Adrenal gland (tissue), 12 donors: ENCODE data around the gene TENT5C. TPM values are rescaled to one million over a fixed set of nuclear protein-coding genes. Genes with fewer than 3 reads are reported as not detected.

Experiments
- DNase-seq, 7 donors: peaks; one replicate each; pipeline ENCODE4 v3.0.0-alpha.2; 2019 to 2020
- H3K27ac ChIP-seq, 5 donors: fragments of 200-600 bp; sonication (generic) in 4 of 5; 1 replicate in 3 of 5; 2 replicates in 2 of 5; pipeline versions ENCODE4 v1.5.1 to v1.8.0; 2016 to 2020; ENCODE audit warnings: mild to moderate bottlenecking in 1 of 5
- H3K27me3 ChIP-seq: fragments of 200-600 bp; 2 replicates; pipeline ENCODE4 v1.8.0; 2021
- H3K36me3 ChIP-seq, 2 donors: fragments of 200-600 bp; replicated peaks in 1 of 2; 1 replicate in 1 of 2; 2 replicates in 1 of 2; pipeline versions ENCODE4 v1.5.1 to v1.8.0; 2018 to 2022
- H3K4me1 ChIP-seq, 2 donors: fragments of 200-600 bp; replicated peaks in 1 of 2; 1 replicate in 1 of 2; 2 replicates in 1 of 2; pipeline versions ENCODE4 v1.5.1 to v1.8.0; 2018 to 2021
- H3K4me3 ChIP-seq, 4 donors: fragments of 200-600 bp; sonication (generic) in 3 of 4; one replicate each; pipeline ENCODE4 v1.5.1; 2016 to 2018
- H3K9me3 ChIP-seq, 3 donors: fragments of 200-600 bp; sonication (generic) in 1 of 3; replicated peaks in 1 of 3; 1 replicate in 2 of 3; 2 replicates in 1 of 3; pipeline versions ENCODE4 v1.5.1 to v1.8.0; 2016 to 2021
- CTCF ChIP-seq, 6 experiments: fragments of 450-650 bp in 4 of 6; fragments of 200-600 bp in 2 of 6; sonication (generic) in 1 of 6; IDR thresholded peaks; 1 replicate in 5 of 6; 2 replicates in 1 of 6; pipeline versions ENCODE4 v1.5.1 to v1.8.0; 2016 to 2021; ENCODE audit warnings: antibody characterized with exemption in 6 of 6, mild to moderate bottlenecking in 2 of 6, moderate library complexity in 1 of 6
- POLR2A ChIP-seq, 2 donors: fragments of 450-650 bp; IDR thresholded peaks; one replicate each; pipeline ENCODE4 v1.6.1; 2017; ENCODE audit warnings: antibody characterized with exemption in 2 of 2, mild to moderate bottlenecking in 2 of 2, moderate library complexity in 1 of 2
- WGBS, 4 donors: extraction: QIAGEN DNeasy Blood & Tissue Kit in 2 of 4; methylation state at CpG; one replicate each; pipeline versions ENCODE4 v1.1.5 to v1.1.7; 2013 to 2017; 5-methylcytosine and 5-hydroxymethylcytosine counted together
- intact Hi-C, 2 donors: fragments of 100-400 bp; cut with DNase I; formaldehyde crosslinking; loops; one replicate each; pipeline versions ENCODE4 v1.14.1 to v1.15.0; 2022 to 2023
- polyA plus RNA-seq, 3 donors: library from polyadenylated mRNA; stranded (reverse); fragments of 200-250 nt in 2 of 3; fragments of 350-450 nt in 1 of 3; fragmentation: Illumina TruSeq in 1 of 3; extraction: RNeasy Lipid Tissue Mini Kit (QIAGEN cat#74804) in 1 of 3; gene quantifications; one replicate each; pipeline ENCODE4 v1.2.3, GENCODE V29; 2013 to 2014
- total RNA-seq, 9 donors: library from RNA; depleted of rRNA in 4 of 9; stranded (reverse); fragments of >200 nt in 4 of 9; fragments of 120-200 nt in 1 of 9; fragmentation: NEBNext Ultra II Directional in 1 of 9; extraction: Animal tissue kit (Norgen Biotek cat#: 25700) in 1 of 9; gene quantifications; one replicate each; pipeline versions ENCODE4 v1.1.0 to v1.2.4, GENCODE V29; 2013 to 2023
- donor health status: healthy with polysubstance abuse.
- donor health status: Bipolar disorder and iron deficiency.
- donor health status: DM: yes; HTN: yes; CAD: no.
- donor health status: DM: no; HTN: no; CAD: no.
- donor health status: DM: no; HTN: no; CAD: no.
- donor health status: DM: yes; HTN: yes; CAD: no.

The TENT5C gene
- total and polyA plus RNA-seq, 12 donors: 0.54 to 8.5 (median 2.0) TPM

GRCh38 chr1:117648015-117648414 is 42.2 kb downstream of the TENT5C start:
- H3K4me3 ChIP-seq: no peak overlapping the region
- intact Hi-C loops: no loop called here
- H3K27ac ChIP-seq: no peak overlapping the region
- H3K4me1 ChIP-seq: no peaks in the 10 kb centered on the region
- no peak for DNase-seq
- no peaks in the 10 kb centered on the region for H3K27me3 ChIP-seq
- H3K9me3 ChIP-seq: no peaks in the 10 kb centered on the region
- no peaks in the 10 kb centered on the region for H3K36me3 ChIP-seq
- WGBS, 4 donors: 39 to 95% (median 79%) methylated on average over 2 of the region's 2 CpGs
- TF ChIP-seq POLR2A (IDR thresholded peaks at IDR 0.05) (no peak), CTCF (IDR thresholded peaks at IDR 0.05) (no peak)

GRCh38 chr1:117650840-117651568 is 45.2 kb downstream of the TENT5C start:
- Histone ChIP-seq H3K27ac (no peak overlapping the region), H3K9me3 (no peaks in the 10 kb centered on the region), H3K27me3 (no peaks in the 10 kb centered on the region), H3K4me1 (no peaks in the 10 kb centered on the region), H3K4me3 (no peak overlapping the region), H3K36me3 (no peaks in the 10 kb centered on the region)
- no peak for DNase-seq
- intact Hi-C loops: no loop called here
- 75 to 93% (median 87%) methylated on average over 6 of the region's 6 CpGs for WGBS, 4 donors
- no peak for TF ChIP-seq POLR2A (IDR thresholded peaks at IDR 0.05)
- TF ChIP-seq CTCF (IDR thresholded peaks at IDR 0.05): no peak

- H3K27ac ChIP-seq: no peak overlapping the region
- intact Hi-C loops: no loop called here
- no peaks in the 10 kb centered on the region for H3K27me3 ChIP-seq
- no peaks in the 10 kb centered on the region for H3K36me3 ChIP-seq
- H3K4me3 ChIP-seq: no peak overlapping the region
- H3K9me3 ChIP-seq: no peaks in the 10 kb centered on the region
- DNase-seq: no peak
- no peaks in the 10 kb centered on the region for H3K4me1 ChIP-seq
- TF ChIP-seq CTCF (IDR thresholded peaks at IDR 0.05) (no peak), POLR2A (IDR thresholded peaks at IDR 0.05) (no peak)
- WGBS, 4 donors: 76 to 86% (median 77%) methylated on average over 4 of the region's 4 CpGs
Measured at GRCh38 chr1:117651616-117652015, 45.8 kb downstream of the TENT5C start.

- no peak overlapping the region for H3K27ac ChIP-seq
- no peak for DNase-seq
- WGBS, 4 donors: 87 to 98% (median 94%) methylated on average over 2 of the region's 2 CpGs
- no peaks in the 10 kb centered on the region for H3K9me3 ChIP-seq
- no peaks in the 10 kb centered on the region for H3K4me1 ChIP-seq
- H3K36me3 ChIP-seq: no peaks in the 10 kb centered on the region
- no peaks in the 10 kb centered on the region for H3K27me3 ChIP-seq
- intact Hi-C loops: no loop called here
- H3K4me3 ChIP-seq: no peak overlapping the region
- no peak for TF ChIP-seq POLR2A (IDR thresholded peaks at IDR 0.05)
- no peak for TF ChIP-seq CTCF (IDR thresholded peaks at IDR 0.05)
Measured at GRCh38 chr1:117652421-117652820, 46.6 kb downstream of the TENT5C start.
